Hair follicle dermal papilla cell (primary cell): ENCODE results near the gene MYL3. TPM values are rescaled to one million over a fixed set of nuclear protein-coding genes. Genes with fewer than 3 reads are reported as not detected.

ENCODE experiments used
- total RNA-seq: library from RNA; depleted of rRNA; stranded (reverse); fragments of >200 nt; gene quantifications from 2 replicates; pipeline ENCODE4 v1.2.3, GENCODE V29; 2012

Gene MYL3
- total RNA-seq = 2.3 and 9.2 TPM in 2 replicates

DNA sequence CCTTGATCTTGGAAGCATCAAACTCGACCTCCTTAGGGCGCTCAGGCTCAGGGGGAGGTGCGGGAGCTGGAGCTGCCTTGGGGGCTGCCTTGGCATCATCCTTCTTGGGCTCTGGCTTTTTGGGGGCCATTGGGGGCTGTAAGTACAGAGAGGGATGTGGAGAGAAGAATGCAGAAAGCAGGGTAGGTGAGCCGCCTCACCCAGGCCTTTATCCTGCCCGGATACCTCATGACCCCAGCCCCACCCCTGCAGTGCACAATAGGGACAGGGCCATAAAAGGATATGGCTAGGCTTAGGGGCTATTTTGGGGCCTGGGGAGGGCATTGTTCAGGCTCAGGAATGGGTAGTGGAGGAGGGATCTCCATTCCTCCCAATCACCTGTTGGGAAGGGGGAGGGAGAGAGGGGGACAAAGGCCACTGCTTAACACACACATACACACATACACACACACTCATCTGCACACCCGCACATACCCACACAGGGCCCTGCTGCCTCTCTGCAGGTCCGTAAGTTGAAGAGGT lies at the start of gene MYL3:
Gene MYL3, minus strand, starts transcription at position 184 of the 522 bp plus-strand sequence. Its CDS starts 54 bp downstream, at position 130.

GRCh38 chr3:46877406-46878125 lies 14.3 kb upstream of the MYL3 start, which contains the start of gene PTH1R:
Gene PTH1R, plus strand, starts transcription at chr3:46877721. Its CDS starts 5,839 bp downstream, at chr3:46883560.

Other genes with a start within 250 kb of the MYL3 start
- gene ALS2CL, start 169.8 kb downstream of the MYL3 start, total RNA-seq = 4.1 and 7.1 TPM in 2 replicates
- 0.32 and 0.36 TPM in 2 replicates for gene TMIE, start 162.1 kb downstream of the MYL3 start, total RNA-seq
- not detected in 2 replicates for gene PRSS50, start 145.6 kb downstream of the MYL3 start, total RNA-seq
- 4.5 and 11.0 TPM in 2 replicates for gene PTH1R, start 14.3 kb upstream of the MYL3 start, total RNA-seq
- gene CCDC12, start 113.3 kb upstream of the MYL3 start, total RNA-seq = 22.2 and 22.7 TPM in 2 replicates
- gene NBEAL2, start 116.2 kb upstream of the MYL3 start, total RNA-seq = 5.3 and 7.8 TPM in 2 replicates